HG02938 (cell line): ENCODE data around the gene CLEC4C.

Experiments
- ATAC-seq: cut with Tn5 transposase; IDR thresholded peaks from one replicate; pipeline ENCODE4 v1.9.1; 2021; ENCODE audit warnings: mild to moderate bottlenecking, moderate library complexity; ENCODE audit not compliant: unreplicated experiment

Gene CLEC4C

DNA sequence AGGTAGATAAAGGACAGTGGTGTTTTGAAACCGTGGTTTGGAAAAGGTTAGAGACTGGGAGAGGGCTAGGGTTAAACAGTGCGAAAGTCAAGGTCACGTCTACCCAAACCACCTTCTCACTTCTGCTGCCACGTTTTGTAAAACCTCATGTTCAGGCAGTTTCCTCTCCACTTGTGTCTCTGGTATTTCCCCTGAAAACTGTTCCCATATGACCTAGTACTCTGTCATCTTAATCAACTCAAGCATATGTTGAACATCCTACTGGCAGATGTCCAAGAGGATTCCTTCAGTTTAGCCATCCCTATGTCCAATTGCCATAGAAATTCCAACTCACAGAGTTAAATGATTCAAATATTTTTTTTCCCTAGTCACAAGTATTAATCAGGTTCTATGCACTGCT, 17.4 kb downstream of the CLEC4C start:
- ATAC-seq, result no peak

DNA sequence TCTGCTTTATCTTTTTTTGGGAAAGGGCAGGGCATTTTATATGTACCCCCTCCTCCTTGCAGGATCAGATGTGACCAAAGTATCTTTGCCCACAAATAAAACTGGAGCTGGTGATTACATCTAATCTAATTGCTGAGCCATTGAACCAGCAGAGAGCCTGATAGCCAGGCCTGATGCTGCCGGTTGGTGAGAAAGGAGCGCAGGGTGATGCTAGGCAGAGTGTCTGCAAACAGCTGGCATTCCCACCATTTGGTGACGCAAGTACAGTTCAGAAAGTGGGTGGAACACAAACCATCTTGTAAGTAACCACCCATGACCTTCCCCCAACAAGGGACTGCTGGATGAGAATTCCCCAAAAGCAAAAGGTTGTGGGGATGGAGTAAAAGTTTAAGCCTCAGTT, 23.2 kb downstream of the CLEC4C start:
- ATAC-seq, result no peak

DNA sequence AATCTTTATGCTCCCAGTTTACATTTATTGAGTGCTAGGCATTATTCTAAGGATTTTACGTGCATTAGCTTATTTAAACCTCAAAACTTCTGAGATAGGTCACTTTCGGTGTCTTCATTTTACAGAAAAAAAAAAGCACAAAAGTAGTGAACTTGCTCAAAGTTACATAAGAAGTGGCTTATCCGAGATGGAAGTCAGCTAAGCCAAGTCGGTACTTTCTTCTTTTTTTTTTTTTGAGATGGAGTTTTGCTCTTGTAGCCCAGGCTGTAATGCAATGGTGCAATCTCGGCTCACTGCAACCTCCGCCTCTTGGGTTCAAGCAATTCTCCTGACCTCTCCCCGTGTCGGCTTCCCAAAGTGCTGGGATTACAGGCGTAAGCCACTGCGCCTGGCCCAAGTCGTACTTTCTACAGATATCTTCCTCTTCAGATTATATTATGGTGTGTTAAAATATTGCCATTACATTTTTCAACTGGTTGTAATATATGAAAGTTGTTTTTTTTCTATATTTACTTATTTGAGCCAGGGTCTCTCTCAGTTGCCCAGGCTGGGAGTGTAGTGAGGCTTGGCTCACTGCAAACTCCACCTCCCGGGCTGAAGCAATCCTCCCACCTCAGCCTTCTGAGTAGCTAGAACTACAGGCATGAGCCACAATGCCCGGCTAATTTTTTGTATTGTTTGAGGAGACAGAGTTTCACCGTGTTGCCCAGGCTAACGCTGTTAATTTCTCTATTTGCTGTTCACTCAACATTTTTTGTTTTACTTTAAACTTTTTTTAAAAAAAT, 27.0 kb downstream of the CLEC4C start:
- ATAC-seq, result no peak

DNA sequence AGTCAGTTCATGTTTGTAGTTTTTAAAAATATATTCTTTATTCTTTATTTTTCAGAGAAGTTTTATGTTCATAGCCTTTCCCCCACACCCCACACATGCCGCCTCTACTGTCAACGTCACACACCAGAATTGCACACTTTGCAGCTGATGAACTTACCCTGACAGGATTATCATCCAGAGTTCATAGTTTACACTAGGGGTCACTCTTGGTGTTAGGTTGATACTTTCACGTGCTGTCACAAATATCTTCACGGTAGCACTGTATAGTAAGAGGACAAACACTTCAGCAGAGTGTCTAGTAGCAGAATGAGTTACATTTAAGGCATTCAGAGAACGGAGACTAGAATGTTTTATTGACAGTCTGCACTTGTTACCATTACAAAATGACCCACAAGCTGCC, 30.8 kb downstream of the CLEC4C start:
- no peak for ATAC-seq

DNA sequence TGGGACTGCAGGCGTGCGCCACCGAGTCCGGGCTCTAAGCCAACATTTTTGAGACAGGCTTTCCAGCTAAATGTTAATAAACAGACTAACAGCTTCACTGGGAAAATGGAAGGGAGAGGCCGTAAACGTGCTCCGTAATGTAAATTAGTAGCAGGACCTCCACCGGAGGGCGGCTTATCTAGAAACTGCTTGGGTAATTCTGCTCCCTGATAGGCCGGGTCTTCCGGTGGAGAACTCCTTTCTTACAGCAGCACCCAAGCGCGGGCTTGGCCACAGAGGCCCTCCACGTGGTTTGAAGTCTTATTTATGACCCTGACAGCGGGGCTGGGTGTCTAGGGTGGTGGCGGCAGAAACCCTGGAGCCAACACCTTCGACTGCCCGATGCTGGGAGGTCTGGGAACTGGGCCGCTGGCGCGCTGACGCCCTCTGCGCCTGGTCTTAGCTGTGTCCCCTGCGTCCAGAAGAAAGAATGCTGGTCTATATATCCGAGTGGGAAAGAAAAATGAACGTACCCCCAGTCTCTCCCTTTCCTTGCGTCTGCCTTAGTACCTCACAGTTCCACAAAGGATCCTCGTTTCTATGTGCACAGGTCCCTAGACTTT, 34.2 kb downstream of the CLEC4C start:
- no peak for ATAC-seq

DNA sequence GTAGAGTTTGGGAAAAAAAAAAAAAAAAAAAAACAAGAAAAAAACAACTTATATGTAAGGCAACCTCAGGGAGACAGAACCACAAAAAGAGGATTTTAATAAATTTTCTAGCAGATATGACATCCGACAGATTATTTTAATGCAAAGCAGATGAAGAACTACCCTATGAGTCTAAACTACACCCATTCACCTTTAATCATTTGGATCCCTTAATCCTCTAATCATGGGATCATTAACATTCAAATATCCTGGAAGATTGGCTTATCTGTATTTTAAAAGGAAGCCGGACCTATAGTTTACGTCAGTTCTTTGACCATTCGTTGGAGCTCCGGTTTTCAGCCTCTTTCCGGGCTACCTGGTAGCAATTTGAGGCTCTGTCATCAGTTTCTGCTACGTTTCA, 36.0 kb downstream of the CLEC4C start, which contains the start of gene DPPA3:
Gene DPPA3 (plus strand): TSS at position 301 of the 400 bp plus-strand sequence. CDS start 138 bp downstream, outside the sequence.
- ATAC-seq, result no peak

DNA sequence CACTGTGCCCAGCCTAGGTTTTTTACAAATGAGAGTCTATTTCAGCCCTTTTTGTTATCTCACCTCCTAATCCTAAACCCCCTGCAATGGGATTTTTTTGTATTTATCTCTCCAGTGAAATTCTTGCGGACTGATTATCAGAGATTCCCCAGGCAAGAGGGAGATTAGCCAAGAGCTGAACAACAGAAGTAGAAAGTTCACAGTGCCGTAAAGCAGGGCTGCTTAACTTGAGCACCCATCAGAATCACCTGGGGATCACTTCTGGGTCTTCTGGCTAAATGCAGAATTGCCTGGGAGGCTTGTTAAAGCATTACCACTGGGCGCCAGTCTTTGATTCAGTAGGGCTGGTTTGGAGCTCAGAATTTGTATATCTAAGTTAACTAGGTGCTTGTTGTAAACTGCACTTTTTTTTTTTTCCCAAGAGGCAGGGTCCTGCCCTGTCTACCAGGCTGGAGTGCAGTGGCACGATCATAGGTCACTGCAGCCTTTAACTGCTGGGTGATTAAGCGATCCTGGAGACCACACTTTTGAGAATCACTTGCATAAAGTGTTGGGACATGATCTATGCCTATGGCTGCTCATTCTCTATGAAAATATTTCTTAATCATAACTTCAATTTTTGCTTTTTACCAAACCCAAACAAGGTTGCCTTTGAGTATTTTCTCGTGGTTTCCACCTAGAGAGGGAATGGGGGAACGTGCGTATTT, 37.1 kb downstream of the CLEC4C start:
- ATAC-seq, result no peak

DNA sequence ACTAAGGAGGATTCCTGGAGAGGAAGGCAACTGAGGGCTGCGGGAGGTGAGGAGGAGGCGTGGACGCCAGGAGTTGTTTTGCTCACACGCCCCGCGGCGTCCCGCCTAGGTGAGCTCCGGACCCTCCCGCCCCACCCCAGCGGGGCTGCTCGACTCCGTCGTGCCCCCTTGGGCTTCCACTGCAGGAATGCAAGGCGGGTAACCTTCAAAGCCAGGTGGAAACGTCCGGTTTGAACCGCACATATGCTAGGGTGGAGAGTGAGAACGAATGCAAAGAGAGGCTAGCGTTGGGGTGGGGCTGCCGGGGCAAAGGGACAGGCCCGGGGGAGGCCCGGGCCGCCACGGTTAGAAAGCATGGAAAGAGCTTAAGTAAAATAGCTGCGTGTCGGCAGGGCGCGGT, 41.3 kb downstream of the CLEC4C start:
- ATAC-seq, result no peak

DNA sequence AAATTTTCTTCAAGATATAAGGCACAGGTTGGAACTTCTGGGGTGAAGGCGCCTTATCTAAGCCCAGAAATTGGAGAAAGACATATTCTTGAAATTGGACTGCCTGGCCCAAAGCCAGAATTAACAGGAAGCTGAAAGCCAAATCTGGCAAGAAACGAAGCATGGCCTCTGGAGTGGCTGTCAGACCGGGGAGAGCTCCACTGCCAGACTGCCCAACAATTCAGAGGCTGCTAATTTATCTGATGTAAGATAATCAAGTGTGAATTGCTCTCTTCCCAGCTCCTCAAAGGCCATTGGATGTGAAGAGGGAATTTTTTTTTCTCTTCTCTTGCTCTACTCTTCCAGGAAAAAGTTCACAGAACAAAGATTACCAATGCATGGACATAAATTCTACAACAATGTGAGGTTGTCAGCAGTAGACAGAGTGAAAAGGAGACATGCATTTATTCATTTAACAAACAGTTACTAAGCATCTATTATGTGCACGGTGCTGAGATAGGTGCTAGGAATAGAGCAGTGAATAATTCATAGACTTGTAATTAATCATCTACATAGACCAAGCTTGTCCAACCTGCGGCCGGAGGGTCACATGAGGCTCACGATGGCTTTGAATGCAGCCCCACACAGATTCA, 51.5 kb downstream of the CLEC4C start, which contains the start of gene GDF3:
Gene GDF3 (minus strand): TSS at position 210 of the 632 bp plus-strand sequence. CDS start 47 bp downstream, at position 163.
- no peak for ATAC-seq

DNA sequence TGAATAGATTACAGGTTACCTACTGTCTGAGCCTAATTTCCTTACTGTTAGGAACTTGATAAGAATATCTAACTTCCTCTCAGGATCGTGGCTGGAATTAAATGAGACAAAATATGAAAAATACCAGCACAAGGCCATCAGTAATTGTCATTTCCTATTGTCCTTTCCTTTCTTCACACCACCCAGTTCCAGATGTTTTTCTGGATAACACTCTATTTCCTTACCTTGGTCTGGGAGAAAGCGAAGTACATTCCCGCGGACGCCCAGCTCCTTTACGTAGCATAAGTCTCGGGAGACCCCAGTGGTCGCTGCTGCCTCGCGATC, 52.0 kb downstream of the CLEC4C start:
- no peak for ATAC-seq

DNA sequence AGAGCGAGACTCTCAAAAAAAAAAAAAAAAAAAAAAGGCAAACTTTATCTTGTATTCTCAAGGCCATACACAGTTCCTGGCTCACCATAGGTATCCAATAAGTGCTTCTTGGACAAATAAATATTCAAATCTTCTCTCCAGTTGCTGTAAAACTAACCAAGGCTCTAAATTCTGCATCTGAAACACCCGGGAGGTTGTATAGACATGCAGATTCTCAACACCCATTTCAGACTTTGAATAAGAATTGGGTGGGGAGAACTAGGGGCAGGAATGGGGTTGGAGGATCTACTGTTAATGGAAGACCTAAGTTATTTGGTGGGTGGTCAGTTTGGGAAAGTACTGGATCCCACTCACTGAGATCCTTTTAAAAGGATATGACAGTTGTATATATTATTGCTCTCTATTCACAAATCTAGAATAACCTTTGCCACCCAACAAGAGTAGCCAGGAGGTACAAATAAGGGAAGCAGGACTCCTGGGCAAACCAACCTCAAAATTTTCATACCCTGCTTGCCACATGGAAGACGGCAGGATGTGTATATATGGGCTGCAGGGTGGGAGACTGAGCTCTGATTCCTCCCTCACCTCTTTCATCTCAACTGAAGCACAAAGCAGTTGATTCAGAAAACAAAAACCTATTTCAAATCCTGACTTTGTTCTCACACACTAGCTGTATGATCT, 52.5 kb downstream of the CLEC4C start:
- ATAC-seq, result no peak

DNA sequence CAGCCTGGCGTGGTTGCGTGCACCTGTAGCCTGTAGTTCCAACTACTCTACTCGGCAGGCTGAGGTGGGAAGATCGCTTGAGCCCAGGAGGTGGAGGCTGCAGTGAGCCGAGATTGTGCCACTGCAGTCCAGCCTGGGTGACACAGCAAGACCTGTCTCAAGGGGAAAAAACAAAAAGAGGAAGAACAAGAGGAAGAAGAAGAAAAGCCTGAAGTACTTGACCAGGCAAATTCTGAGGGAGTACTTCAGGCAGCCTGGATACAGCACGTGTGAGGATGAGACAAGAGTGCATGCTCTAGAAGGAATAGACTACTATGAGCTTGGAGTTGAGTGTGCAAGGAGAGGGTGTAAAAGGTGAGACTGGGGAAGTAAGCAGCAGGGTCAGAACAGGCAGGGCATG, 53.4 kb downstream of the CLEC4C start:
- no peak for ATAC-seq

DNA sequence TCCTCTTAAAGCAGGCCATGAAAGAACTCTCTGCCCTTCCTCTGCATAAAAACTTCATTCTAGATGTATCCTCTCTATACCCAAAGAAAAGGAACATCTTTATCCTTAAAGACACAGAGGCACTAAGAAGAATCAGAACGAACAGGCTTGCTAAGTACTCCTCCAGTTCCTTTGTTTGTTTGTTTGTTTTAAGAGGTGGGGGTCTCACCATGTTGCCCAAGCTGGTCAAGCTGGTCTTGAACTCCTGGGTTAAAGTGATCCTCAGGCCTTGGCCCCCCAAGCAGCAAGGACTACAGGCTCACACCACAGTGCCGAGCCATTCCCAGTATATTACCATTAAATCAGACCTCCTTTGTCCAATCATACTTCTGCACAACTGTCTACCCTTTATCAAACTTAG, 65.6 kb downstream of the CLEC4C start:
- ATAC-seq, result no peak
